ENCODE measurements around the gene PDXP. TPM values are rescaled to one million over a fixed set of nuclear protein-coding genes. Genes with fewer than 3 reads are reported as not detected.

The PDXP gene
- total and polyA plus RNA-seq, 2 of the 13 experiments (the other 11 are each of a cell fraction or from before 2014, with no cell fraction given) = 58.2 to 70.6 TPM

GRCh38 chr22:37633625-37634416, 24.7 kb upstream of the PDXP start (continued):
- TF ChIP-seq, protein P1, sequence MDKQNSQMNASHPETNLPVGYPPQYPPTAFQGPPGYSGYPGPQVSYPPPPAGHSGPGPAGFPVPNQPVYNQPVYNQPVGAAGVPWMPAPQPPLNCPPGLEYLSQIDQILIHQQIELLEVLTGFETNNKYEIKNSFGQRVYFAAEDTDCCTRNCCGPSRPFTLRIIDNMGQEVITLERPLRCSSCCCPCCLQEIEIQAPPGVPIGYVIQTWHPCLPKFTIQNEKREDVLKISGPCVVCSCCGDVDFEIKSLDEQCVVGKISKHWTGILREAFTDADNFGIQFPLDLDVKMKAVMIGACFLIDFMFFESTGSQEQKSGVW (CRISPR knock-in tag; IDR thresholded peaks at IDR 0.05; ENCODE audit: borderline replicate concordance) = no peak
- TF ChIP-seq MTA1 (CRISPR knock-in tag; IDR thresholded peaks at IDR 0.05; ENCODE audit: borderline replicate concordance) (peak; percentile 81; the same call in 1 of the 2 replicates), ZNF503 (CRISPR knock-in tag; IDR thresholded peaks at IDR 0.05) (no peak), FOXA3 (CRISPR knock-in tag; IDR thresholded peaks at IDR 0.05) (no peak), POGZ (CRISPR knock-in tag; IDR thresholded peaks at IDR 0.05) (peak; percentile 30; the same call in 1 of the 2 replicates), STAT6 (CRISPR knock-in tag; IDR thresholded peaks at IDR 0.05; ENCODE audit: borderline replicate concordance) (peak; percentile 37; the same call in 1 of the 2 replicates), HDAC1 (CRISPR knock-in tag; IDR thresholded peaks at IDR 0.05) (0 out of 2 replicates have a peak, but pooled peaks have one; percentile 27), SALL1 (CRISPR knock-in tag; IDR thresholded peaks at IDR 0.05) (peak; percentile 46), WIZ (CRISPR knock-in tag; IDR thresholded peaks at IDR 0.05) (no peak), ZSCAN29 (CRISPR knock-in tag; conservative IDR thresholded peaks at IDR 0.05) (peak; percentile 78; the same call in 1 of the 2 replicates), ZBTB43 (CRISPR knock-in tag; conservative IDR thresholded peaks at IDR 0.05) (0 out of 2 replicates have a peak, but pooled peaks have one; percentile 53), ZNF251 (CRISPR knock-in tag; IDR thresholded peaks at IDR 0.05) (no peak), ZFY (CRISPR knock-in tag; IDR thresholded peaks at IDR 0.05) (peak; percentile 73), CBX1 (IDR thresholded peaks at IDR 0.05; ENCODE audit: low read depth) (no peak), NCOA1 (CRISPR knock-in tag; IDR thresholded peaks at IDR 0.05) (0 out of 2 replicates have a peak, but pooled peaks have one; percentile 21), THYN1 (CRISPR knock-in tag; IDR thresholded peaks at IDR 0.05; ENCODE audit: borderline replicate concordance, low read depth) (no peak), ZNF577 (CRISPR knock-in tag; IDR thresholded peaks at IDR 0.05; ENCODE audit: borderline replicate concordance, low read depth) (no peak)
- TF ChIP-seq, protein P2, sequence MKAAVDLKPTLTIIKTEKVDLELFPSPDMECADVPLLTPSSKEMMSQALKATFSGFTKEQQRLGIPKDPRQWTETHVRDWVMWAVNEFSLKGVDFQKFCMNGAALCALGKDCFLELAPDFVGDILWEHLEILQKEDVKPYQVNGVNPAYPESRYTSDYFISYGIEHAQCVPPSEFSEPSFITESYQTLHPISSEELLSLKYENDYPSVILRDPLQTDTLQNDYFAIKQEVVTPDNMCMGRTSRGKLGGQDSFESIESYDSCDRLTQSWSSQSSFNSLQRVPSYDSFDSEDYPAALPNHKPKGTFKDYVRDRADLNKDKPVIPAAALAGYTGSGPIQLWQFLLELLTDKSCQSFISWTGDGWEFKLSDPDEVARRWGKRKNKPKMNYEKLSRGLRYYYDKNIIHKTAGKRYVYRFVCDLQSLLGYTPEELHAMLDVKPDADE (CRISPR knock-in tag; IDR thresholded peaks at IDR 0.05) = no peak
- TF ChIP-seq, protein P3, sequence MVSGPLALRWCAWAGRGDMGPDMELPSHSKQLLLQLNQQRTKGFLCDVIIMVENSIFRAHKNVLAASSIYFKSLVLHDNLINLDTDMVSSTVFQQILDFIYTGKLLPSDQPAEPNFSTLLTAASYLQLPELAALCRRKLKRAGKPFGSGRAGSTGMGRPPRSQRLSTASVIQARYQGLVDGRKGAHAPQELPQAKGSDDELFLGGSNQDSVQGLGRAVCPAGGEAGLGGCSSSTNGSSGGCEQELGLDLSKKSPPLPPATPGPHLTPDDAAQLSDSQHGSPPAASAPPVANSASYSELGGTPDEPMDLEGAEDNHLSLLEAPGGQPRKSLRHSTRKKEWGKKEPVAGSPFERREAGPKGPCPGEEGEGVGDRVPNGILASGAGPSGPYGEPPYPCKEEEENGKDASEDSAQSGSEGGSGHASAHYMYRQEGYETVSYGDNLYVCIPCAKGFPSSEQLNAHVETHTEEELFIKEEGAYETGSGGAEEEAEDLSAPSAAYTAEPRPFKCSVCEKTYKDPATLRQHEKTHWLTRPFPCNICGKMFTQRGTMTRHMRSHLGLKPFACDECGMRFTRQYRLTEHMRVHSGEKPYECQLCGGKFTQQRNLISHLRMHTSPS (CRISPR knock-in tag; IDR thresholded peaks at IDR 0.05; ENCODE audit: low read depth) = peak; percentile 84; the same call in 1 of the 2 replicates

Data from HepG2 (cell line).